Jurkat, Clone E6-1 (cell line): ENCODE data around the gene MIS18A.
"Not testable (repeated sequence)": the region's sequence is repeated elsewhere in the genome, so short reads cannot be mapped to it uniquely, and the experiment has no call there.

Experiments used
- DNase-seq: peaks from one replicate; pipeline ENCODE4 v3.0.0-alpha.2; 2011; ENCODE audit warnings: low read depth, low spot score
- H3K4me3 ChIP-seq: 2 replicates; pipeline ENCODE4 v1.5.1; 2011; ENCODE audit warnings: mild to moderate bottlenecking, low read length, control low read depth, moderate library complexity

The MIS18A gene

DNA sequence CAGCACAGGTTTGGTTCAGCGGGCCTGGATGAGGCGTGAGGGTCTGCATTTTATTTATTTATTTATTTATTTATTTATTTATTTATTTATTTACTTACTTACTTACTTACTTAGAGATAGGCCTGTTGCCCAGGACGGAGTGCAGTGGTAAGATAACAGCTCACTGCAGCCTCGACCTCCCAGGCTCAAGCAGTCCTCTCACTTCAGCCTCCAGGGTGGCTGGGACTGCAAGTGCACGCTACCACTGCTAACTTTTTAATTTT lies 20.1 kb downstream of the MIS18A start:
- not testable (repeated sequence) for H3K4me3 ChIP-seq

DNA sequence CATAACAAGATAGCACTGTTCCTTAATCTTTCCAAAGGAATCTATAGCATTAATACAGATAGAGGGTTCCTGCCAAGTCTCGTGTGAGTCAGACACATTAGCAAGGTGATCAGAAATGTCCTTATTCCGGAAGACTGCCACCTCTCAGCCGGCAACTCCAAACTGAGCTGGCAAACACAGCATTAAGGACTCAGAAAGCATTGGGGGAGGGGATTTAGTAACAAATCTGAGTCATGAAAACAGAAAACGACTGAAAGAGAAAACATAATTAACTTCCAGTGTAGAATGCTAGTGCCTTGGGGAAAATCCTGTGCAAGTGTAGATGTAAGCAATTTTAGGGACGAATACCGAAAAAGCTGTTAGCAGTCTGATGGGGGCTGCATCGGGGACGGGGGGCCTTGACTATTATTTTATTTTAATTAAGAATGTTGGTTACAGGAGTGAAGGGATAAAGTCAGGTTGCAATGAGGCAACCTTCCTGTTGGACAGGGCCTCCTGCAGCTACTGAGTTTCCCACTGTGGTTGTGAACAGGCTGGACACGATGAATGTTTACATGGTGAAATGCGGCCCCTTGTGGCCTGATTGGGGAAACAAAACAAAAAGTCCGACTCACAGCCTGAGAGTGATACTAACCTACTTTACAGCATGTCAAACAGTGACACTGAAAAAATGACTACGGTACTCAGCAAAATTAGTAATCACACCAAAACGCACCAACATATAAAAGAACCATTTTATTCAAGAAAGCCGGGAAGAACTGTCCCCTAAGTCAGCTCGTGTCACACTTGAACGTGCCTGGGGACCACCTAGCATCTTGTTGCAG lies 20.7 kb downstream of the MIS18A start:
- peak; percentile 62 for DNase-seq
- no peak overlapping the region for H3K4me3 ChIP-seq

More for the DNA sequence above, 20.1 kb downstream of the MIS18A start:
- DNase-seq = not testable (repeated sequence)

DNA sequence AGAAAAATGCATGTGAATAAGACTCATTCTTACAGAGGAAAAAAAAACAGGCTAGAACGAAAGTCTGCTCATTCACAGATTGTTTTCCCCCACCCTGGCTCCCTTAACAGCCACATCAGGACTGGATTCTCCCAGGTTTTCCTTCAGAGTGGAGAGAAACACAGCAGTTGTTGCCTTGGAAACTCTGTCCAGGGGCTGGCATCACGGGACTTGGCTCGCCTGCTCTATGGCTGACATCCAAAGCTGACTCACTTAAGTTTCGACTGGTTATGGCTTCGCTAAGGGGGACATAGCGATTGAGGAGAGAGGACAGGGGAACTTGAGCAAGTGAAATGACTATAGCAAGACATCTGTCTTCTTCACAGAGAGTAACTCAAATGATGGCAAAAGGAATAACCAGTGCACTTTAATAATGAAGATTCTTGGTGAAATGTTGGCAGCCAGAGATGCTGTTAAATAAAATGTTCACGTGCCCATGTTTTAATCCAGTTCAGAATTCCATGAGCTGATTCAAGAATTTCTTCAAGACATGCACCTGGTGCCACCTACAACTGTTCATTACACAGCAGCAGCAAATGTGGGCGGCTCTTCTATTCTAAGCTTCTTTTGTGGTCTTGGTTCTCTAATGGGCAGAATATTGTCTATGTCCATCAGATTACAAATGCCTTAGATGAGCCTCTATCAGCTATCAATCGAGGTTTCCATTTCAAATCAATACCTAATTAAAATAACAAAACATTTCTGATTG lies 21.8 kb downstream of the MIS18A start:
- DNase-seq = no peak

DNA sequence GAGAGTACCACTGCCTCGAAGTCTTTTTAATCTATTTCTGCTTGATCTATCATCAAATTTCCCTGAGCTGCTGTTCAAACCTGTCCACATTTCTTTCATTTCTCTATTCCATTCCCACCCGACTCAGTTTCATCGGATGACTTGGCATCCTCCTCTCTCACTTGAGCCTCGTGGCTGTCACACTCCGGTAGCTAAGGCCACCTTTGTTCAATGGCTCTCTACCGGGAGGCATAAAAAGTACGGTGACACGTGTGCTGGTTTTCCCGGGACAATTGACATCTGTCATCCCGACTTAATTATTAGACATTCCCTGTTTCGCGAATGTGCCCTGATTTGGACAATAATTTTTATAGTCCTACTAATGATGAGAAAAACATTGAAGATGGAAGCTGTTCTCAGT lies 22.6 kb downstream of the MIS18A start:
- no peak for DNase-seq
- no peak overlapping the region for H3K4me3 ChIP-seq

More for the DNA sequence above, 21.8 kb downstream of the MIS18A start:
- no peak overlapping the region for H3K4me3 ChIP-seq

DNA sequence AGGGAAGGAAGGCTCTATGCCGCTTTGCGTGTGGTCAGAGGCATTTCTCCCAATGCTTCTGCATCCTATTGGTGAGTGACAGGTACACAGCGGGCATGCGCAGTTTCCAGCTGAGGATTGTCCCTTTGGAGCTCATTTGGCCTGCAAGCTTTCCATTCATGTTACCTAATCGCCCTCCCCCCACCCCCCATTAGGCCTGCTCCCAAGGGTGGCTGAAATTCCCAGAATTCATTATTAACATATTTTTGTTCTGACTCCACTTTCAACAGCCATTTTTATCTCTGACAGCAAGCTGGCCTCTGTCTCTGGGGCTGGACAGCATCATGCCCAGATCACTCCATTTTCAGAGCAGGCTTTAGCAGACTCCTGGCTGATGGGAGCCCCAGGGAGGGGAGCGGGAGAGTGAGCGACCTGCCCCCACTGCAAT lies 25.6 kb downstream of the MIS18A start:
- DNase-seq = no peak
- no peak overlapping the region for H3K4me3 ChIP-seq

GRCh38 chr21:32252136-32252535 lies 26.7 kb downstream of the MIS18A start:
- no peak overlapping the region for H3K4me3 ChIP-seq
- DNase-seq = no peak

- no peak overlapping the region for H3K4me3 ChIP-seq
- no peak for DNase-seq
Measured at GRCh38 chr21:32249511-32250280, 29.2 kb downstream of the MIS18A start.

DNA sequence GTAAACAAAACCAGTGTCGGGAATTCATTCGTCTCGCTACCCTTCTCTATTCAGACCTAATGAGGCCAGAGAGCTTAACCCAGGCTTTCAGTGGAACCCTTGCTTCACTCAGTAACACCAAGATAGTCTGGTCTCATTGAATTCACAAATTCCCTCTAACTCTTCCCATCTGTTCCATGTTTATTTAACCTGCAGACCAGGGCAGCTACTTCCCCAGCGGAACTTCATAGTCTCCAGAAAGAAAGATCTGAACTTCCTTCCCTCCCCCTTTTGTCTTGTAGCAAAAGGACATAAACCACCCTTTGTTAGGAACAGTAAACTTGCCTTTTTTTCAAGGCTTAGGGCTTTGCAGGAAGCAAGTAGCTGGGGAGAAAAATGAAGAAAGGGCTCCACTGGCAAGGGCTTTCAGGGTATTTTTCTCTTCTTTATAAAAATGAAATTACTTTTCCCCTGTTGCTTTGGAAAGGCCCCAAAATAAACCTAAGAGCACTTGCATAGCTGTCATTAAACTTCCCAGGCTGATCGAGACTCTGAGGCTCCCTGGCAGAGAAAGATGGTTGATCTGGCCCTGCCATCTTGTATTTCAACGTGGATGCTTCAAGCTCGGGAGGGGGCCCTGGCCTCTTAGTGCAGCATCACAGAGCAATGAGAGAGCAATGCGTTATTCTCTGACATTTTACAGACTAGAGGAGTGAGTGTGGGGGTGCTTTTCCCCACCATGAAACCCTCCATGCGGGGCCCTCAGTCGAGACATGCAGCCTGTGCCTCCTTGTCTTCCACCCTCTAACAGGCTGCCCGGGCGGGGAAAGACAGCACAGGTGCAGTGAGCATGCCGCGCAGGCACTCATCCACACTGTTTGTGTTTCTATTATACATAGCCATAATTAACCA lies 30.0 kb downstream of the MIS18A start:
- DNase-seq = no peak
- H3K4me3 ChIP-seq = no peak overlapping the region

DNA sequence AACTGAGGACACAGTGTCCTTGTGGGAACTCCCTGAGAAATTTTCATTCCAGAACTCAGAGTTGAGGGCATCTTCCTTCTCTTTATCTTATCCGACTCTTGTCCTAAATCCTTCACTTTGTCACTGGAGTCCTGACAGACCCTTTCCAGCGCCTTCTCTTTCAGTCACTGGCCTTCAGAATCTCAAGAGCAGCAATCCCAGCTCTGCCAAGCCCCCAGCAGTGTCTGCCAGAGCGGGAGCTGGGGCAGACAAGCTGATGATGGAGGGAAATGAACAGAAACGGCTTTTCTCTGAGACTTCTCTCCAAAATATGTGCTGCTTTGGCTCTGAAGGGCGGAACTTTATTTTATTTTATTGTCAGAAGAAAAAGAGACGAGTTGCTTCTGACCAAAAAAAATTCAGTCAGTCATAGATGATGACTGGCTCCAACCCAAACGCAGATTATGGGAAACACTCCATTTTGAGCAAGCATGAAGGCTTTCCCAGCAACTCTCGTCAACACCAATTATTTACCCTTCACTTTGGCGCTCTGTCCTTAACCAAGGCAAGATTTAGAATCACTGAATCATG lies 32.2 kb downstream of the MIS18A start:
- DNase-seq = no peak
- no peak overlapping the region for H3K4me3 ChIP-seq

DNA sequence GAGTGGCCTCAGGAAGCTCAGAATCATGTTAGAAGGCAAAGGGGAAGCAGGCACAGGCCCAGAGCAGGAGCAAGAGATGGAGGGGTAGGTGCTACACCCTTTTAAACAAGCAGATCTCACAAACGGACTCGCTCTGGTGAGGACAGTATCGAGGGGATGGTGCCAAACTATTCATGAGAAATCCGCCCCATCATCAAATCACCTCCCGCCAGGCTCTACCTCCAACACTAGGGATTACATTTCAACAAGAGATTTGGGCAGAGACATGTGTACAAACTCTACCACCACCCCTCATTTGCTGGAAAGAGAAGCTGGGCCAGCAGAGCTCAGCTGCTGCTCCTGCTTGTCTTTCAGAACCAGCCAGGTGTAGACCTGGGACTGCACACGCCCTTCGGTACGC lies 32.9 kb downstream of the MIS18A start:
- DNase-seq = no peak

DNA sequence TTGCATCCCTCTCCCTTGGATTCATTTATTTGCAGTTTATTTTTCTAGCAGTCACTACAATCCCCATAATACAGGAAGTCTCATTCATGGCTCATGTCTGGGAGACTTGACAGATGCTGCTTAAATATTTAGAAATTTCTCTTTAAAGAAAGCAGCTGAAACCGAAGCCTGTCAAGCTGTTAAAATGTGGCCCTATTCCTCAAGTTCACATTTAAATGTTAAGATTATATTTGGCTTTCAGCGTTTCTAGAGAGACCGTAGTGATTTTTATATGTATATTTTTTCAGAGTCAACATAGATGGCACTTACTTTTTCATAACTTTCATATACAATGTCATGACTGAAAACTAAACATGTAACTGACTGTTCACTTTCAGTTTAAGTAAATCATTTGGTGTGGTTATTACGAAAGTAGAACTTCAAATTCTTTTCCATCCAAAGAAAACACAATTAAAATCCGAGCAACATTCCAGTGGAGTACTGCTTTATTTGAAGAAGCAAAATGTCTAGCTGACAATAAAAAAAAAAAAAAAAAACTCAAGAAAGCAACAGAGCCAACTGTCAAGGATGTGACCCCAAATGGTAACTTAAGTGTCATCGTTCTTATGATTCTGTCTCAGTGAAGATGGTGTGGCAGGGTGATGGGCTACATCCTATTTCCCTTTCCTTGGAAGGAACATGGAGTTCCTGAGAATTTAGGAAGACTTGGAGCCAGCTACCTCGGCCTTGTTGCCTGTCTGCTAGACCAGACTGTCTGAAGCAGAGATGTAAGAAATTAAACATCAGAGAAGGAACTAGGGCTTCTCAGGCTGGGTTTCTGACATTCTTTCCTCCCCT lies 37.8 kb downstream of the MIS18A start:
- DNase-seq = no peak

More for the DNA sequence above, 32.9 kb downstream of the MIS18A start:
- no peak overlapping the region for H3K4me3 ChIP-seq

DNA sequence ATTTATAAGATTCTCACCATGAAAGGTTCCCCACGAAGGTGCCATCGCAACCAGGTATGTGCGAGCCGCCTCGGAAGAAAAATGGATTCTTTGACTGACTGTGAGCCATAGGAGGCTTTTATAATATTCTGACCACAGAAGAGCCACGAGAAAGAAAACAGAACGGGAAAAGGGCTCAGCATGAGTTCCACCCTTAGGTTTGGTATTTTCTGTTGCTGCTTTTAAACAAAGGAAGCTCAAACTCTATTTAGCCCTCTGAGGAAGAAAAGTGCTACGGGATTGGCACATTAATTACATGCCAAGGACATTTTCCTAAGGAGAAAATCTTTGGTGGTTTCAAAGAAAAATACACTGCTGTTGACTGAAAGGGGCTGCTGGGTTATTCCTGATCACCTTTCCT lies 39.3 kb downstream of the MIS18A start:
- no peak for DNase-seq
- no peak overlapping the region for H3K4me3 ChIP-seq

More for the DNA sequence above, 37.8 kb downstream of the MIS18A start:
- H3K4me3 ChIP-seq = no peak overlapping the region

- no peak overlapping the region for H3K4me3 ChIP-seq
- no peak for DNase-seq
Measured at GRCh38 chr21:32238063-32238462, 40.8 kb downstream of the MIS18A start.

- DNase-seq = peak; percentile 7
- H3K4me3 ChIP-seq = no peak overlapping the region
Measured at GRCh38 chr21:32237021-32237420, 41.8 kb downstream of the MIS18A start.

DNA sequence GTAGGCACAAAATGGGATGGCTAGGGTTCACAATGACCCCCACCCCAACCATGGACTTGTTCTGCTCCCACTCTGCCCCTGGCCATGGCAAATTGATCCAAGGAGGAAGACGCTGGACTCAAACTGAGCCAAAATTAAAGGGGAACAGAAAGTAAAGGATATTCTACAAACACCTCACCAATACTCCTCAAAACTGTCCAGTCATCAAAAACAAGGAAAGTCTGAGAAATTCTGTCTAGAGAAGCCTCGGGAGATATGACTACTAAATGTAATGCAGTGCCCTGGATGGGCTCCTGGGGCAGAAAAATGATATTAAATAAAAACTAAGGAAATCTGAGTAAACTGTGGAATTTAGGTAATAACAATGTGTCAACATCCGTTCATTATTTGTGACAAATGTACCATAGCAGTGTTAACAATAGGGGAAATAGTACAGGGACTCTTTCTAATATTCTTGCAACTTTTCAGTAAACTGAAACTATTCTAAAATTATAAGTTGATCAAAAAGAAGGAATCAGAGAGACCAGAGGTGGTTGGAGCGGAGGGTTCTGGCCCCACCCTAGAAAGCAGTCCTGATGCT lies 45.0 kb downstream of the MIS18A start:
- H3K4me3 ChIP-seq = no peak overlapping the region
- DNase-seq = no peak

DNA sequence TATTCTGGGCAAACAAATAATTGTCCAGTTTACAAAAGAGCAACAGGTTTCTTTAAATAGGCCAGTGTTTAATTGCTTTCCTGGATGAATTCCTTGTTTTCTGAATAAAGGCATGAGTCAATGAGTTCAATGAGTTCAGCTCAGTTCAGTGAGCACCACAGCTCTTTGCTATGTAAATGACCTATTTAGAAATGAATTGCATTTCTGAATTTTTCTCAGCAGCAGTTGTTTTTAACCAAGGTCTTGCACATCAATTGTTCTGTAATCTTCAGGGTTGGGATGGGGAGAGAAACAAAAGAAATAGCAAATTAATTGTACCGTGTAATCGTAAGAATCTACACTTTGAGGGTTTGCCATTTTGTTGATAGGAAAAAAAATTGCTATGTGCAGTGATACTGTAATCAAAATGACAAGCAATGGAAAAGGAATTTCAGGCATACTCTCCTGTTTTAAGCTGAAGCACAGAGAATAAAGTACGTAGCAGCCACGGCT lies 45.7 kb downstream of the MIS18A start:
- no peak for DNase-seq
- H3K4me3 ChIP-seq = no peak overlapping the region

DNA sequence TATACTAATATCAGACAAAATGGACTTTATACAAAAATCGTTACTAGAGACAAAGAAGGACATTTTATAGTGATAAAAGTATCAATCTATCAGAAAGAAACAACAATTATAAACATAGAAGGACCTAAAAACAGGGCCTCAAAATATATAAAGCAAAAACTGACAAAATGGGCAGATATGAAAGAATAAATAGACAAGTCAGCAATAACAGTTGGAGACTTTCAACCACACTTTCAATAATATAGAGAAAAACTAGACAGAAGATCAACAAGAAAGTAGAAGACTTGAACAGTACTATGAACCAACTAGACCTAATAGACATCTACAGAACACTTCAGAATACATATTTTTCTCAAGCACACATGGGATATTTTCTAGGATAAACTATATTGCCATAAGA lies 52.4 kb downstream of the MIS18A start:
- no peak overlapping the region for H3K4me3 ChIP-seq
- DNase-seq = no peak
